ENCODE data around the gene CELF3. TPM values are rescaled to one million over a fixed set of nuclear protein-coding genes. Genes with fewer than 3 reads are reported as not detected.
"Not testable (repeated sequence)": the region's sequence is repeated elsewhere in the genome, so short reads cannot be mapped to it uniquely, and the experiment has no call there.

The CELF3 gene
- total and polyA plus RNA-seq, 9 donors, result 0.04 to 2.0 (median 0.74) TPM

- peaks cover 14% of the 10 kb centered on the region for H3K36me3 ChIP-seq (ENCODE audit: control insufficient read depth, insufficient read depth, low read length)
- H3K9me3 ChIP-seq (replicated peaks; ENCODE audit: control insufficient read depth, low read depth, low read length), result peaks cover 6% of the 10 kb centered on the region
- no peak overlapping the region for H3K27ac ChIP-seq (ENCODE audit: low read length)
- no peaks in the 10 kb centered on the region for H3K27me3 ChIP-seq (ENCODE audit: control insufficient read depth, insufficient read depth, low read length)
- no peaks in the 10 kb centered on the region for H3K4me1 ChIP-seq (ENCODE audit: control insufficient read depth, insufficient read depth, low read length)
- DNase-seq, result no peak
- H3K4me3 ChIP-seq (ENCODE audit: low read length), result no peak overlapping the region
- WGBS (ENCODE audit: insufficient coverage), result no CpG with 5 or more reads among the region's 1 CpG
Measured at GRCh38 chr1:151673407-151673806, 43.2 kb downstream of the CELF3 start.

- not testable (repeated sequence) for DNase-seq; H3K4me1 ChIP-seq (ENCODE audit: control insufficient read depth, insufficient read depth, low read length); H3K27me3 ChIP-seq (ENCODE audit: control insufficient read depth, insufficient read depth, low read length); H3K4me3 ChIP-seq (ENCODE audit: low read length); H3K9me3 ChIP-seq (replicated peaks; ENCODE audit: control insufficient read depth, low read depth, low read length); H3K27ac ChIP-seq (ENCODE audit: low read length)
- H3K36me3 ChIP-seq (ENCODE audit: control insufficient read depth, insufficient read depth, low read length), result peaks cover 11% of the 10 kb centered on the region
- no CpG with 5 or more reads among the region's 2 CpGs for WGBS (ENCODE audit: insufficient coverage)
Measured at GRCh38 chr1:151670036-151670675, 46.4 kb downstream of the CELF3 start.

- peaks cover 6% of the 10 kb centered on the region for H3K9me3 ChIP-seq (replicated peaks; ENCODE audit: control insufficient read depth, low read depth, low read length)
- H3K4me3 ChIP-seq (ENCODE audit: low read length), result no peak overlapping the region
- WGBS (ENCODE audit: insufficient coverage), result 60% methylated on average over 1 of the region's 3 CpGs
- no peak for DNase-seq
- no peak overlapping the region for H3K27ac ChIP-seq (ENCODE audit: low read length)
- H3K36me3 ChIP-seq (ENCODE audit: control insufficient read depth, insufficient read depth, low read length), result peaks cover 11% of the 10 kb centered on the region
- no peaks in the 10 kb centered on the region for H3K27me3 ChIP-seq (ENCODE audit: control insufficient read depth, insufficient read depth, low read length)
- no peaks in the 10 kb centered on the region for H3K4me1 ChIP-seq (ENCODE audit: control insufficient read depth, insufficient read depth, low read length)
Measured at GRCh38 chr1:151668090-151668489, 48.5 kb downstream of the CELF3 start.

GRCh38 chr1:151661751-151662150 is 54.9 kb downstream of the CELF3 start:
- H3K4me3 ChIP-seq (ENCODE audit: low read length), result no peak overlapping the region
- no peaks in the 10 kb centered on the region for H3K27me3 ChIP-seq (ENCODE audit: control insufficient read depth, insufficient read depth, low read length)
- H3K27ac ChIP-seq (ENCODE audit: low read length), result no peak overlapping the region
- H3K4me1 ChIP-seq (ENCODE audit: control insufficient read depth, insufficient read depth, low read length), result no peaks in the 10 kb centered on the region
- DNase-seq, result peak; percentile 54
- no CpG with 5 or more reads among the region's 6 CpGs for WGBS (ENCODE audit: insufficient coverage)
- peaks cover 6% of the 10 kb centered on the region for H3K36me3 ChIP-seq (ENCODE audit: control insufficient read depth, insufficient read depth, low read length)
- no peaks in the 10 kb centered on the region for H3K9me3 ChIP-seq (replicated peaks; ENCODE audit: control insufficient read depth, low read depth, low read length)

GRCh38 chr1:151655371-151655770 is 61.2 kb downstream of the CELF3 start:
- Histone ChIP-seq H3K36me3 (ENCODE audit: control insufficient read depth, insufficient read depth, low read length) (peaks cover 11% of the 10 kb centered on the region), H3K9me3 (replicated peaks; ENCODE audit: control insufficient read depth, low read depth, low read length) (no peaks in the 10 kb centered on the region), H3K4me3 (ENCODE audit: low read length) (no peak overlapping the region), H3K27me3 (ENCODE audit: control insufficient read depth, insufficient read depth, low read length) (no peaks in the 10 kb centered on the region), H3K4me1 (ENCODE audit: control insufficient read depth, insufficient read depth, low read length) (peaks cover 2% of the 10 kb centered on the region), H3K27ac (ENCODE audit: low read length) (no peak overlapping the region)
- no peak for DNase-seq
- WGBS (ENCODE audit: insufficient coverage), result 57% methylated on average over 2 of the region's 3 CpGs

- WGBS (ENCODE audit: insufficient coverage), result 100% methylated on average over 1 of the region's 1 CpG
- no peak overlapping the region for H3K27ac ChIP-seq (ENCODE audit: low read length)
- H3K4me3 ChIP-seq (ENCODE audit: low read length), result no peak overlapping the region
- DNase-seq, result peak; percentile 11
- H3K36me3 ChIP-seq (ENCODE audit: control insufficient read depth, insufficient read depth, low read length), result peaks cover 6% of the 10 kb centered on the region
- no peaks in the 10 kb centered on the region for H3K9me3 ChIP-seq (replicated peaks; ENCODE audit: control insufficient read depth, low read depth, low read length)
- peaks cover 2% of the 10 kb centered on the region for H3K4me1 ChIP-seq (ENCODE audit: control insufficient read depth, insufficient read depth, low read length)
- H3K27me3 ChIP-seq (ENCODE audit: control insufficient read depth, insufficient read depth, low read length), result no peaks in the 10 kb centered on the region
Measured at GRCh38 chr1:151653397-151653796, 63.2 kb downstream of the CELF3 start.

Other genes with a start within 250 kb of the CELF3 start
- 0.35 TPM for gene CGN, start 205.4 kb downstream of the CELF3 start, total RNA-seq
- 1 to 10 TPM in 3 of 8 donors, under 1 TPM in 5; 0.31 to 6.4 (median 0.91) TPM for gene CGN, start 205.4 kb downstream of the CELF3 start, polyA plus RNA-seq (ENCODE audit: insufficient read depth in 1 of 8, insufficient read length in 8 of 8, low replicate concordance in 1 of 8)
- 6.2 TPM for gene TUFT1, start 176.5 kb downstream of the CELF3 start, total RNA-seq
- gene TUFT1, start 176.5 kb downstream of the CELF3 start, polyA plus RNA-seq (ENCODE audit: insufficient read depth in 1 of 8, insufficient read length in 8 of 8, low replicate concordance in 1 of 8), result 1 to 10 TPM; 6.0 to 9.6 (median 7.3) TPM
- gene SNX27, start 104.8 kb downstream of the CELF3 start, total RNA-seq, result 22.3 TPM
- gene SNX27, start 104.8 kb downstream of the CELF3 start, polyA plus RNA-seq (ENCODE audit: insufficient read depth in 1 of 8, insufficient read length in 8 of 8, low replicate concordance in 1 of 8), result 10 to 100 TPM; 15.7 to 21.4 (median 18.6) TPM
- 2.7 TPM for gene RIIAD1, start 4.7 kb upstream of the CELF3 start, total RNA-seq
- gene RIIAD1, start 4.7 kb upstream of the CELF3 start, polyA plus RNA-seq (ENCODE audit: insufficient read depth in 1 of 8, insufficient read length in 8 of 8, low replicate concordance in 1 of 8), result 1 to 10 TPM in 5 of 8 donors, under 1 TPM in 2, not detected in 1; 0.59 to 3.4 (median 1.4) TPM
- 67.7 TPM for gene MRPL9, start 46.7 kb upstream of the CELF3 start, total RNA-seq
- 10 to 100 TPM; 66.3 to 87.9 (median 77.7) TPM for gene MRPL9, start 46.7 kb upstream of the CELF3 start, polyA plus RNA-seq (ENCODE audit: insufficient read depth in 1 of 8, insufficient read length in 8 of 8, low replicate concordance in 1 of 8)
- gene TDRKH, start 73.7 kb upstream of the CELF3 start, total RNA-seq, result 3.1 TPM
- gene TDRKH, start 73.7 kb upstream of the CELF3 start, polyA plus RNA-seq (ENCODE audit: insufficient read depth in 1 of 8, insufficient read length in 8 of 8, low replicate concordance in 1 of 8), result 1 to 10 TPM; 3.4 to 3.9 (median 3.6) TPM
- gene LINGO4, start 88.6 kb upstream of the CELF3 start, total RNA-seq, result 0.22 TPM
- under 1 TPM; 0.09 to 0.42 (median 0.25) TPM for gene LINGO4, start 88.6 kb upstream of the CELF3 start, polyA plus RNA-seq (ENCODE audit: insufficient read depth in 1 of 8, insufficient read length in 8 of 8, low replicate concordance in 1 of 8)
- gene RORC, start 115.0 kb upstream of the CELF3 start, total RNA-seq, result 8.6 TPM
- 1 to 10 TPM; 2.5 to 8.8 (median 6.6) TPM for gene RORC, start 115.0 kb upstream of the CELF3 start, polyA plus RNA-seq (ENCODE audit: insufficient read depth in 1 of 8, insufficient read length in 8 of 8, low replicate concordance in 1 of 8)
- not detected for gene C2CD4D, start 123.0 kb upstream of the CELF3 start, total RNA-seq
- gene C2CD4D, start 123.0 kb upstream of the CELF3 start, polyA plus RNA-seq (ENCODE audit: insufficient read depth in 1 of 8, insufficient read length in 8 of 8, low replicate concordance in 1 of 8), result under 1 TPM in 7 of 8 donors, not detected in 1; 0.07 to 0.27 (median 0.18) TPM
- gene THEM5, start 136.9 kb upstream of the CELF3 start, total RNA-seq, result not detected
- 1 to 10 TPM in 1 of 8 donors, under 1 TPM in 7; 0.14 to 1.7 (median 0.42) TPM for gene THEM5, start 136.9 kb upstream of the CELF3 start, polyA plus RNA-seq (ENCODE audit: insufficient read depth in 1 of 8, insufficient read length in 8 of 8, low replicate concordance in 1 of 8)
- gene THEM4, start 192.7 kb upstream of the CELF3 start, total RNA-seq, result 10.8 TPM
- gene THEM4, start 192.7 kb upstream of the CELF3 start, polyA plus RNA-seq (ENCODE audit: insufficient read depth in 1 of 8, insufficient read length in 8 of 8, low replicate concordance in 1 of 8), result 10 to 100 TPM in 7 of 8 donors, 1 to 10 TPM in 1; 9.5 to 19.0 (median 11.4) TPM

Data from muscle of leg (tissue), 11 donors.